ENCODE data around the gene ESYT1.

The ESYT1 gene

GRCh38 chr12:56128670-56129205 lies 671 bp downstream of the ESYT1 start:
- in situ Hi-C loops (cut with MboI; ENCODE audit: low sequenced_read_pairs), result no loop called here

DNA sequence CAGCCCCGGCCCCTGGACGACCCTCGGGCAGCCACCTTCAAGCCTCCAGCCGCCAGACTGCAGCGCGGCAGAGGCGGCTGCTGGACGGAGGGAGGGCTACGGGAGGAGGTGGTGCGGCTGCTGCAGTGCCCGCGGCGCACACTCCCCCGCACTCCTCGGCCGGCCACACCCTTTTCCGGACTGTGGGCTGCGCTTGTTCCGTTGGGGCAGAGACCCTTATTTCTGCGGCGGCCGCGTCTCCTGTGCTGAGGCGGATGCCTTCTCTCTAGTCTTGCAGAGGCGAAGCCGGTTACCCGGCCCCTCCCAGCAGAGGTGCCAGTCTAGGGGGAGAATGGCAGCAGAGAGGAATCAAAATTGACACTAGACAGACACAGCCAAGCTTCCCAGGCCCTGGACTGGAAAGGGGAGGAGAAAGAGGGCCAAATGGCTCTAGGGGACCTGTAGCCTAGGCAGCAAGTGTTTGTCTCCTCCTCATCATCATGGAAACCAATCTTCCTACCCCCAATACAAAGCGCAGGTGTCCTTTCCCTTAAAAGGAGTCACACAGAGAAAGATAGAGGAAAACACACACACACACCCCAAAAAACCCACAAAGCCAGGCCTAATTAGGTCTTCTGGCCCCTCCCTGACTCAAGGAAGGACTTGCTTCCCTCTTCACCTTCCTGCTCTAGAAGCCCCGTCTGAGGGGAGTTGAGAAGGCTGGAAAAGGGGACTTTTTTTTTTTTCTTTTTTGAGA lies 1.3 kb downstream of the ESYT1 start:
- in situ Hi-C loops (cut with MboI; ENCODE audit: low sequenced_read_pairs), result no loop called here

- in situ Hi-C loops (cut with MboI; ENCODE audit: low sequenced_read_pairs), result no loop called here
These were observed 2.0 kb downstream of the ESYT1 start for GRCh38 chr12:56129942-56130495.

- in situ Hi-C loops (cut with MboI; ENCODE audit: low sequenced_read_pairs), result no loop called here
These were observed 2.8 kb downstream of the ESYT1 start for GRCh38 chr12:56130876-56131275.

GRCh38 chr12:56134897-56135296 lies 6.8 kb downstream of the ESYT1 start:
- in situ Hi-C loops (cut with MboI; ENCODE audit: low sequenced_read_pairs), result no loop called here

GRCh38 chr12:56137853-56138571 lies 9.9 kb downstream of the ESYT1 start:
- in situ Hi-C loops (cut with MboI; ENCODE audit: low sequenced_read_pairs), result no loop called here

- in situ Hi-C loops (cut with MboI; ENCODE audit: low sequenced_read_pairs), result no loop called here
These were observed 14.1 kb downstream of the ESYT1 start for GRCh38 chr12:56141946-56142784.

- in situ Hi-C loops (cut with MboI; ENCODE audit: low sequenced_read_pairs), result no loop called here
These were observed 15.2 kb downstream of the ESYT1 start for GRCh38 chr12:56143217-56143616.

DNA sequence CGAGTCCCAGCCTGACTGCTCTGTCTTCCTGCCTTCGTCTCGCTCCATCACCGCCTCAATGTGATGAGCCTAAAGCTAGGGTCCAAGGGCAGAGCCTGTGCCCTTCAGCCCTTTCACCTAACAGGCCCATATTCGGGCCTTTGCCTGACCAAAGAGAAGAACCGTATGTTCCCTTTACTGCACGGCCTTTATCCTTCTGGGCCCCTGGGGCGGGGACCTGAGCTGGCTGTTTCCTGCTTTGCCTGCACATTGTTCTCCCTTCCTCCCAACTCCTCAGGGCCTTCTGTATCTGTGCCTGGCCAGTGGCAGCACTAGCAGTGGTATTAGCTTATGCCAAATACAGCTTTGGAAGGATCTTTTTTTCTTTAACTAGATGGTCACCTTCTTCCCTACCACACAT lies 15.8 kb downstream of the ESYT1 start:
- in situ Hi-C loops (cut with MboI; ENCODE audit: low sequenced_read_pairs), result no loop called here

GRCh38 chr12:56145217-56145616 lies 17.1 kb downstream of the ESYT1 start:
- in situ Hi-C loops (cut with MboI; ENCODE audit: low sequenced_read_pairs), result no loop called here

DNA sequence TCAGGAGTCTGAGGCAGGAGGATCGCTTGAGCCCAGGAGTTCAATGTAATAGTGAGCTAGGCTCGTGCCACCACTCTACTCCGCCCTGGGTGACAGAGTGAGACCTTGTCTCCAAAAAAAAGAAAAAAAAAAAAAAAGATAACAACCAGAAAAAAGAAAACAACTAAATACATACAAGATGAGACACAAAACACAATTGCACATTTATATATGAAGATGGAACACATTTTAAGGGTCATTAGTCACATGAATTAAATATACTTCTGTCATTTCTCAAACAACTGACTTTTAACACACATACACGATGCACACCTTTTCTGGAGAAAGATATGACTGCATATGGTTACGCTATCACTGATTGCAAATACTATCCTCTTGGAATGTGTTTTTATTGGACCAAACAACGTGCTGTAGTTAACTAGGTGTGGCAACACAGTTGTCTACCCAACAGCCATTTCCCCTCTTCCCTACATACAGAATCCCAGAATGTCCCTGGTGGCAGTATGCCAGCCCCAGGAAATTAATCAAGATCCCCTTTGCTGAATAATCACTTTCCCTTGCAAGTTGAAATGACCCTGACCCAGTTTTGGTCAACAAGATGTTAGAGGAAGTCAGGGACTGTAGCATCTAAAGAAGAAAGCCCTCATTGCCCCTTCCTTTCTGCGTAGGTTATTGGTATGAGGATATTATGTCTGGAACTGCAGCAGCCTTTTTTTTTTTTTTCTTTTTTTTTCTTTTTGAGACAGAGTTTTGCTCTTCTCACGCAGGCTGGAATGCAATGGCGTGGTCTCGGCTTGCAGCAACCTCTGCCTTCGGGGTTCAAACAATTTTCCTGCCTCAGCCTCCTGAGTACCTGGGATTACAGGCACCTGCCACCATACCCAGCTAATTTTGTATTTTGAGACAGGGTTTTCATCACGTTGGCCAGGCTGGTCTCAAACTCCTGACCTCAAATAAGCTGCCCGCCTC lies 18.7 kb downstream of the ESYT1 start:
- in situ Hi-C loops (cut with MboI; ENCODE audit: low sequenced_read_pairs), result no loop called here

- in situ Hi-C loops (cut with MboI; ENCODE audit: low sequenced_read_pairs), result no loop called here
These were observed 22.5 kb downstream of the ESYT1 start for GRCh38 chr12:56150563-56150962.

- in situ Hi-C loops (cut with MboI; ENCODE audit: low sequenced_read_pairs), result no loop called here
These were observed 23.6 kb downstream of the ESYT1 start for GRCh38 chr12:56151672-56152131.

- in situ Hi-C loops (cut with MboI; ENCODE audit: low sequenced_read_pairs), result no loop called here
These were observed 24.2 kb downstream of the ESYT1 start, which contains the start of gene MYL6B for GRCh38 chr12:56152132-56152755. Gene MYL6B (plus strand): TSS chr12:56152587. CDS start chr12:56153919, 1,332 bp downstream.

DNA sequence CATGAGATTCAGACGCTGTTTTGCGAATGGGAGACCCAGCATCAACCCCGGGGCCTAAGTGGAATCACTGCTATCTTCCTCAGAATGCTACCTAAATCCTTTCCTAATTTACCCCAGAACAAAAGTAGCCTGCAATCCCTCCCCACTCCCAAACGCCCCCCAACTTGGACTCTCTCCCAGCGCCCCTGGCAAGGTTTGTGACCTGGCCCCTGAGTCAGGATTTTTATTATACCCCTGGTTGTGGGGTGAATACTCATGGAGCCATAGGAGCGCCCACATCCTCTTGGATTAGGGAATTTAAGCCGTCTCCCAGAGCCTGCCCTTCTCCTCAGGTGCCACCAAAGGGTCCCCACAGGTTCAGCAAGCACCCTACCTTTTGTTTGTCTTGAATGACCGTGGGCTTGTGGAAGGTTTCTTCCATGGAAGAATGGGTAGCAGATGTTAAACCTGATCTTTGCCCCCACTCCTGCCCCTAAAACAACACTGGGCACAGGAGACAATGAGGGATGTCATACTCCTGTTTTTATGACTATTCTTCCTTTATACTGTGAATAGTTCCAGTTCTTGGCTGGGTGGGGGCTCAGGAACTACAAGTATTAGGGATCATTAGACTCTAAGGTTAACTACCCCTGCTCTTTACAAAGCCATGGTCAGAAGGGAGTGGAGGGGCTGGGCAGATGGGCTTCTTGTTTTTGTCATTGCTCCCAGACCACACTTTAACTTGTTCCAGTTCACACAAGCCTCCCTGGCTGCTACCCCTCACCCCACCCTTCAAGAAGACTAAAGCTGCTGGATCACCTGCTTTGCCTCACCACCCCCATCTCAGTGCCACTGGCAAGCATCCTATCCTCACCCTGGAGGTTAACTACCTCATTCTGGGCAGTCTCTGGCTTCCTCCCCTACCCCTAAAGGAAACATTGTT lies 24.9 kb downstream of the ESYT1 start:
- in situ Hi-C loops (cut with MboI; ENCODE audit: low sequenced_read_pairs), result no loop called here

DNA sequence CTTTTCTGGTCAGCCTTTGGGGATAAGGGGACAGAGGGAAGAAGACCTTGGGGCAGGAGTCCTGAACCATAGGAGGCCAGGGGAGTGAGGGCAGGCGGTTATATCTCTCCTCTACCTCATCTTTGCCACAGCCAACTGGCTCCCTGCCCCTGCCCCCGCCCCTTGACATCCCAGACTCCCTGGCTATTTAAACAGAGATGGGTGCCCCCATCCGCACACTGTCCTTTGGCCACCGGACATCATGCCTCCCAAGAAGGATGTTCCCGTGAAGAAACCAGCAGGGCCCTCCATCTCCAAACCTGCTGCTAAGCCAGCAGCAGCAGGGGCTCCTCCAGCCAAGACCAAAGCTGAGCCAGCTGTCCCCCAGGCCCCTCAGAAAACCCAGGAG lies 25.6 kb downstream of the ESYT1 start:
- in situ Hi-C loops (cut with MboI; ENCODE audit: low sequenced_read_pairs), result no loop called here

DNA sequence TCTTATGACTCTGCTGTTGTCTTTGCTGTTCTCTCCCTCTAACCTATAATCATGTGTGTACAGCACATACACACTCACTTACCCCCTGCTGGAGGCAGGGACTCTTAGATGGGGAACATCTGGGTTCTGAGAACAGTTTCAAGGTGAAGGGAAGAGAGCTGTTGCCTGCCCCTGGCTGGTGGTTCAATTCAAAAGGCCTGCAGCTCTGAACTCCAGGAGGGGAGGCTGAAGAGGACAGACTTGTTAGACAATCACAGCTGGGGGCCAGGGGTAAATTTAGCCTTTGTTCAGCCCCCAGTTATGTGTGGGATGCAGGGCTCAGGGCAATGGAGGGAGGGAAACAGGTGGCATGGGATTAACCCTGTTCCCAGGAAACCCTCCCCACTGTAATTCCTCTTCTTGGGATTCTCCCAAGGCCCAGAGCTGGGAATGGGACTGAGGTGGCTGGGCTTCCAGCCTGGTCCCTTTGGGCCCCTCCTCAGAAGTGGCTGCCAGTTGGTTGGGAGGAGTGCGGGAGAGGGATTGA lies 26.2 kb downstream of the ESYT1 start:
- in situ Hi-C loops (cut with MboI; ENCODE audit: low sequenced_read_pairs), result no loop called here

- in situ Hi-C loops (cut with MboI; ENCODE audit: low sequenced_read_pairs), result no loop called here
These were observed 26.8 kb downstream of the ESYT1 start for GRCh38 chr12:56154818-56155217.

Measured in hTERT RPE-1 (cell line).